Keratinocyte (primary cell): Measurements from ENCODE around the gene CTR9. TPM values are rescaled to one million over a fixed set of nuclear protein-coding genes. Genes with fewer than 3 reads are reported as not detected.

ENCODE experiments used
- DNase-seq: peaks from one replicate; pipeline ENCODE4 v3.0.0-alpha.2; 2011; ENCODE audit warnings: low read depth, missing footprints, low spot score
- FAIRE-seq: peaks from 2 replicates; lab custom pipeline; 2011; peaks lifted over from hg19 to GRCh38; lab: Jason Lieb, UNC
- H2AFZ ChIP-seq: 2 replicates; pipeline ENCODE4 v1.6.0; 2012; ENCODE audit warnings: low read length, control low read depth, inconsistent platforms; ENCODE audit not compliant: control insufficient read depth
- H3K27ac ChIP-seq: 2 replicates; pipeline ENCODE4 v1.5.1; 2011; ENCODE audit warnings: low read length; ENCODE audit not compliant: control insufficient read depth, insufficient read depth
- H3K27me3 ChIP-seq: 3 replicates; pipeline ENCODE4 v1.6.0; 2011; ENCODE audit warnings: low read length; ENCODE audit not compliant: control insufficient read depth, insufficient read depth; ENCODE audit errors: extremely low read depth
- H3K36me3 ChIP-seq, 2 experiments: 2 replicates in 1 of 2; 3 replicates in 1 of 2; pipeline ENCODE4 v1.5.1; 2011; ENCODE audit warnings: low read length in 2 of 2, mild to moderate bottlenecking in 1 of 2; ENCODE audit not compliant: control insufficient read depth in 2 of 2, insufficient read depth in 2 of 2; ENCODE audit errors: extremely low read depth in 1 of 2
- H3K4me1 ChIP-seq: 3 replicates; pipeline ENCODE4 v1.5.1; 2011; ENCODE audit warnings: low read length; ENCODE audit not compliant: control insufficient read depth, insufficient read depth; ENCODE audit errors: extremely low read depth
- H3K4me2 ChIP-seq: 3 replicates; pipeline ENCODE4 v1.6.0; 2011; ENCODE audit warnings: low read depth, low read length; ENCODE audit not compliant: control insufficient read depth, insufficient read depth; ENCODE audit errors: extremely low read depth
- H3K4me3 ChIP-seq, 3 experiments: fragments of 200-600 bp in 1 of 3; sonication (generic) in 1 of 3; 2 replicates in 2 of 3; 3 replicates in 1 of 3; pipeline ENCODE4 v1.5.1; 2011 to 2016; ENCODE audit warnings: low read length in 3 of 3, mild to moderate bottlenecking in 3 of 3, control low read depth in 2 of 3, inconsistent platforms in 1 of 3, low read depth in 1 of 3, mixed read lengths in 1 of 3, mixed run types in 1 of 3, moderate library complexity in 1 of 3; ENCODE audit not compliant: control insufficient read depth in 2 of 3, insufficient read depth in 2 of 3; ENCODE audit errors: extremely low read depth in 1 of 3
- H3K79me2 ChIP-seq: 2 replicates; pipeline ENCODE4 v1.6.0; 2012; ENCODE audit warnings: low read length; ENCODE audit not compliant: control insufficient read depth, insufficient read depth
- H3K9ac ChIP-seq: 3 replicates; pipeline ENCODE4 v1.6.0; 2011; ENCODE audit warnings: low read length; ENCODE audit not compliant: control insufficient read depth, insufficient read depth; ENCODE audit errors: extremely low read depth
- H3K9me1 ChIP-seq: 3 replicates; pipeline ENCODE4 v1.6.0; 2011; ENCODE audit warnings: low read length; ENCODE audit not compliant: control insufficient read depth, insufficient read depth; ENCODE audit errors: extremely low read depth
- H3K9me3 ChIP-seq: 2 replicates; pipeline ENCODE4 v1.5.1; 2012; ENCODE audit warnings: low read depth, low read length; ENCODE audit not compliant: control insufficient read depth
- H4K20me1 ChIP-seq: 3 replicates; pipeline ENCODE4 v1.6.0; 2011; ENCODE audit warnings: low read length; ENCODE audit not compliant: control insufficient read depth, insufficient read depth; ENCODE audit errors: extremely low read depth
- CTCF ChIP-seq, 3 experiments: IDR thresholded peaks in 1 of 3; conservative IDR thresholded peaks in 1 of 3; optimal IDR thresholded peaks in 1 of 3; 2 replicates in 2 of 3; 3 replicates in 1 of 3; pipeline versions ENCODE3 to v1.5.1; 2011; ENCODE audit warnings: low read length in 3 of 3, mild to moderate bottlenecking in 3 of 3, moderate library complexity in 2 of 3, control low read depth in 1 of 3, inconsistent platforms in 1 of 3; ENCODE audit not compliant: insufficient read depth in 2 of 3; ENCODE audit errors: extremely low read depth in 1 of 3
- EZH2 ChIP-seq: IDR thresholded peaks from one replicate; pipeline ENCODE4 v1.6.1; 2012; ENCODE audit warnings: inconsistent platforms, mild to moderate bottlenecking, low read length, moderate library complexity
- dilution Hi-C: fragments of 300-500 bp; cut with MboI; formaldehyde crosslinking; loops from one replicate; pipeline ENCODE4 v1.7.0; 2020; ENCODE audit warnings: low sequenced_read_pairs; ENCODE audit not compliant: extremely low pct_ligation_motif_present
- polyA plus RNA-seq, 5 experiments: library from polyadenylated mRNA; depleted of rRNA in 3 of 5; stranded (reverse) in 3 of 5; stranded (forward) in 1 of 5; unstranded in 1 of 5; fragments of >200 nt; gene quantifications; 1 replicate in 1 of 5; 2 replicates in 3 of 5; 3 replicates in 1 of 5; pipeline versions ENCODE4 v1.2.1 to v1.2.3, GENCODE V29; 2011 to 2012; ENCODE audit warnings: missing spikeins in 2 of 5, low read depth in 1 of 5, low replicate concordance in 1 of 5

Gene CTR9
- polyA plus RNA-seq, 1 donor (not counting 4 experiments of a cell fraction or from before 2014, with no cell fraction given): 21.8 TPM

GRCh38 chr11:10752486-10752885 is 1.4 kb downstream of the CTR9 start:
- H3K9ac ChIP-seq: no peak overlapping the region
- peaks cover 7% of the 10 kb centered on the region for H3K4me1 ChIP-seq
- peaks cover 7 to 13% of the 10 kb centered on the region in 2 experiments for H3K36me3 ChIP-seq
- dilution Hi-C loops: no loop called here
- FAIRE-seq: no peak
- DNase-seq: no peak
- no peaks in the 10 kb centered on the region for H4K20me1 ChIP-seq
- no peaks in the 10 kb centered on the region for H3K27me3 ChIP-seq
- H3K4me2 ChIP-seq: peak overlapping the region; percentile 90
- no peaks in the 10 kb centered on the region for H3K9me1 ChIP-seq
- H3K27ac ChIP-seq: no peak overlapping the region
- H3K9me3 ChIP-seq: no peaks in the 10 kb centered on the region
- TF ChIP-seq EZH2: no peak
- TF ChIP-seq CTCF (optimal IDR thresholded peaks at IDR 0.05 in 1 of 3, IDR thresholded peaks at IDR 0.05 in 1 of 3, conservative IDR thresholded peaks at IDR 0.05 in 1 of 3; ENCODE audit: extremely low read depth in 1 of 3, insufficient read depth in 2 of 3, low read length in 3 of 3): no peak
- H2AFZ ChIP-seq: no peak overlapping the region
- H3K79me2 ChIP-seq: peaks cover 20% of the 10 kb centered on the region
- peak overlapping the region in 2 of 3 experiments; percentile 93 to 97 for H3K4me3 ChIP-seq

- TF ChIP-seq EZH2 (no peak), CTCF (optimal IDR thresholded peaks at IDR 0.05 in 1 of 3, IDR thresholded peaks at IDR 0.05 in 1 of 3, conservative IDR thresholded peaks at IDR 0.05 in 1 of 3; ENCODE audit: extremely low read depth in 1 of 3, insufficient read depth in 2 of 3, low read length in 3 of 3) (peak in 1 of 3 experiments; percentile 31)
- dilution Hi-C loops: no loop called here
- Histone ChIP-seq H3K36me3 (peaks cover 18 to 27% of the 10 kb centered on the region in 2 experiments), H3K27me3 (no peaks in the 10 kb centered on the region), H3K27ac (no peak overlapping the region), H3K9me1 (no peaks in the 10 kb centered on the region), H3K9me3 (no peaks in the 10 kb centered on the region), H3K4me2 (no peak overlapping the region), H3K4me3 (no peak overlapping the region), H3K79me2 (peaks cover under 1% of the 10 kb centered on the region), H2AFZ (no peak overlapping the region), H3K9ac (no peak overlapping the region), H3K4me1 (no peaks in the 10 kb centered on the region), H4K20me1 (no peaks in the 10 kb centered on the region)
- FAIRE-seq (no peak), DNase-seq (no peak)
Observed at GRCh38 chr11:10758957-10759356, 7.9 kb downstream of the CTR9 start.
